ENCODE measurements around the gene EYA4. TPM values are rescaled to one million over a fixed set of nuclear protein-coding genes. Genes with fewer than 3 reads are reported as not detected.

EYA4 gene
- total RNA-seq, 4 donors from 2014 or later: 0.10 to 3.4 (median 0.23) TPM; not detected in 1

DNA sequence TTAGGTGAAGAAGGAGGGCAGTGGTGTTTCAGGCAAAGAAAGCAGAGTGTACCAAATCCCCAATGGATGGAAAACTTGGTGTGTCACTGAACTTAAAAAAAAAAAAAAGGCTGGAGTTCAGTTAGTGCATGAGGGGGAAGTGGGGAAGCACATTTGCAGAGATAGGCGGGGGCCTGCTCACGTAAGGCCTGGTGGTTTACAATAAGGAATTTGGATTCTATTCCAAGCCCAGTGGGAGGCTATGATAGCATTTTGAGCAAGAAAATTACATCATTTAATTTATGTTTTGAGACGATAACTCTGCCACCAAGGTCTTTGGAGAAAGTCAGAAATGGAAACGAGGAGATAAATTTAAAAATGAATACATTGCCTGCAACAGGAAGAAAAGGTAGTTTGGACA lies 225.5 kb downstream of the EYA4 start:
- no peaks in the 10 kb centered on the region for H3K36me3 ChIP-seq
- 84% methylated on average over 4 of the region's 4 CpGs for WGBS

GRCh38 chr6:133467231-133467981 lies 226.2 kb downstream of the EYA4 start:
- Histone ChIP-seq H3K36me3 (no peaks in the 10 kb centered on the region), H3K9me3 (no peaks in the 10 kb centered on the region), H3K27me3 (no peaks in the 10 kb centered on the region), H3K4me3 (no peak overlapping the region), H3K27ac (no peak overlapping the region), H3K4me1 (no peaks in the 10 kb centered on the region)
- no peak for DNase-seq (ENCODE audit: low spot score in 2 of 2)
- TF ChIP-seq POLR2A (IDR thresholded peaks at IDR 0.05): no peak
- no peak for TF ChIP-seq POLR2AphosphoS5 (IDR thresholded peaks at IDR 0.05)
- TF ChIP-seq, protein P1, sequence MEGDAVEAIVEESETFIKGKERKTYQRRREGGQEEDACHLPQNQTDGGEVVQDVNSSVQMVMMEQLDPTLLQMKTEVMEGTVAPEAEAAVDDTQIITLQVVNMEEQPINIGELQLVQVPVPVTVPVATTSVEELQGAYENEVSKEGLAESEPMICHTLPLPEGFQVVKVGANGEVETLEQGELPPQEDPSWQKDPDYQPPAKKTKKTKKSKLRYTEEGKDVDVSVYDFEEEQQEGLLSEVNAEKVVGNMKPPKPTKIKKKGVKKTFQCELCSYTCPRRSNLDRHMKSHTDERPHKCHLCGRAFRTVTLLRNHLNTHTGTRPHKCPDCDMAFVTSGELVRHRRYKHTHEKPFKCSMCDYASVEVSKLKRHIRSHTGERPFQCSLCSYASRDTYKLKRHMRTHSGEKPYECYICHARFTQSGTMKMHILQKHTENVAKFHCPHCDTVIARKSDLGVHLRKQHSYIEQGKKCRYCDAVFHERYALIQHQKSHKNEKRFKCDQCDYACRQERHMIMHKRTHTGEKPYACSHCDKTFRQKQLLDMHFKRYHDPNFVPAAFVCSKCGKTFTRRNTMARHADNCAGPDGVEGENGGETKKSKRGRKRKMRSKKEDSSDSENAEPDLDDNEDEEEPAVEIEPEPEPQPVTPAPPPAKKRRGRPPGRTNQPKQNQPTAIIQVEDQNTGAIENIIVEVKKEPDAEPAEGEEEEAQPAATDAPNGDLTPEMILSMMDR (IDR thresholded peaks at IDR 0.05): no peak
- no peak for TF ChIP-seq EP300 (IDR thresholded peaks at IDR 0.05)

More for the DNA sequence above, 225.5 kb downstream of the EYA4 start:
- Histone ChIP-seq H3K4me1 (no peaks in the 10 kb centered on the region), H3K9me3 (no peaks in the 10 kb centered on the region), H3K4me3 (no peak overlapping the region), H3K27me3 (no peaks in the 10 kb centered on the region), H3K27ac (no peak overlapping the region)
- no peak for DNase-seq (ENCODE audit: low spot score in 2 of 2)
- TF ChIP-seq POLR2A (IDR thresholded peaks at IDR 0.05): no peak
- TF ChIP-seq, protein P1 (IDR thresholded peaks at IDR 0.05): no peak
- no peak for TF ChIP-seq EP300 (IDR thresholded peaks at IDR 0.05)
- no peak for TF ChIP-seq POLR2AphosphoS5 (IDR thresholded peaks at IDR 0.05)

DNA sequence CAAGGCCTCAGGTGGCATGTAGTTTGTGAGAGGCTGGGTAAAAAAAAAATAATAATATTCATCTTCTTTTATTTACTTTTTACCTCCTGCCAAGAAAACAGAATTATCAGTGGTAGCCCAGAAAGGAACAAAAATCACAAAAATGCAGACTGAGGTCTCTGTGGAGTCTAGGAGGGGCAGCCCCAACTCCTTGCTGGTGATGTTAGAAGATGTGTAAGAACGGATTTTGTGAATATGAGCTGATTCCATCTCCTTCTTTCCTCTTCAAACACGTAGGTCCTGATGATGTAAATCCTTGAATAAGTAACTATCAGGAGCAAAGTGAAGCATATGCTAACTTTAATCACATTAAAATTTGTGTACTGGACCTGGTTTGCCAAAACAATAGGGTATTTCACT lies 226.8 kb downstream of the EYA4 start:
- no peak for TF ChIP-seq EP300 (IDR thresholded peaks at IDR 0.05)
- TF ChIP-seq, protein P1 (IDR thresholded peaks at IDR 0.05): no peak
- TF ChIP-seq POLR2AphosphoS5 (IDR thresholded peaks at IDR 0.05): no peak
- no peak for TF ChIP-seq POLR2A (IDR thresholded peaks at IDR 0.05)
- 64% methylated on average over 2 of the region's 2 CpGs for WGBS
- H3K36me3 ChIP-seq: no peaks in the 10 kb centered on the region
- no peak overlapping the region for H3K4me3 ChIP-seq
- no peak overlapping the region for H3K27ac ChIP-seq
- no peaks in the 10 kb centered on the region for H3K27me3 ChIP-seq
- H3K9me3 ChIP-seq: no peaks in the 10 kb centered on the region
- H3K4me1 ChIP-seq: no peaks in the 10 kb centered on the region
- no peak for DNase-seq (ENCODE audit: low spot score in 2 of 2)

GRCh38 chr6:133468591-133468990 lies 227.4 kb downstream of the EYA4 start:
- DNase-seq (ENCODE audit: low spot score in 2 of 2): no peak
- Histone ChIP-seq H3K4me1 (no peaks in the 10 kb centered on the region), H3K9me3 (no peaks in the 10 kb centered on the region), H3K36me3 (no peaks in the 10 kb centered on the region), H3K27ac (no peak overlapping the region), H3K4me3 (no peak overlapping the region), H3K27me3 (no peaks in the 10 kb centered on the region)
- TF ChIP-seq POLR2AphosphoS5 (IDR thresholded peaks at IDR 0.05) (no peak), POLR2A (IDR thresholded peaks at IDR 0.05) (no peak), EP300 (IDR thresholded peaks at IDR 0.05) (no peak)
- TF ChIP-seq, protein P1 (IDR thresholded peaks at IDR 0.05): no peak
- WGBS: 89% methylated on average over 8 of the region's 8 CpGs

DNA sequence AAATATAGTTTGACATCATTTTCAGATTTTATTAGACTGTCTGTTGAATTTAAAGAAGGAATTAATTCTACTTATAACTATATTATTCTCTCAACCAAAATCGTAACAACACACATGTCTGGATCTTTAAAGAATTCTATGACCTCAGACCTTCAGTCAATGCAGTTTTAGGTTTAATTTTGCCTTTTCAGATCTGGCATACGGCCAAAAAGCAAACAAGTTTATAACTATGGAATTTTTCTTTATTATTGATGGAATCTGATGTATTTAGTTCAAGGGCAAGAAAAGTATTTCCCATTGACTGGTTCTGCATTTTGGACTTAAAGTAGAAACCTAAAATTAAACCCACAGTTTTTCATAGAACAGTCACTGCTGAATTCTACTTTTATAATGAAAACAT lies 233.4 kb downstream of the EYA4 start:
- Histone ChIP-seq H3K36me3 (no peaks in the 10 kb centered on the region), H3K4me3 (no peak overlapping the region), H3K27ac (no peak overlapping the region), H3K4me1 (no peaks in the 10 kb centered on the region), H3K9me3 (no peaks in the 10 kb centered on the region), H3K27me3 (no peaks in the 10 kb centered on the region)
- DNase-seq (ENCODE audit: low spot score in 2 of 2): no peak
- TF ChIP-seq, protein P1 (IDR thresholded peaks at IDR 0.05): no peak
- TF ChIP-seq POLR2A (IDR thresholded peaks at IDR 0.05) (no peak), POLR2AphosphoS5 (IDR thresholded peaks at IDR 0.05) (no peak), EP300 (IDR thresholded peaks at IDR 0.05) (no peak)
- WGBS: 37% methylated on average over 2 of the region's 2 CpGs
